ENCODE measurements around the gene CRYBB1. TPM values are rescaled to one million over a fixed set of nuclear protein-coding genes. Genes with fewer than 3 reads are reported as not detected.

CRYBB1 gene
- total RNA-seq, 1 experiment from 2014 or later, result not detected

DNA sequence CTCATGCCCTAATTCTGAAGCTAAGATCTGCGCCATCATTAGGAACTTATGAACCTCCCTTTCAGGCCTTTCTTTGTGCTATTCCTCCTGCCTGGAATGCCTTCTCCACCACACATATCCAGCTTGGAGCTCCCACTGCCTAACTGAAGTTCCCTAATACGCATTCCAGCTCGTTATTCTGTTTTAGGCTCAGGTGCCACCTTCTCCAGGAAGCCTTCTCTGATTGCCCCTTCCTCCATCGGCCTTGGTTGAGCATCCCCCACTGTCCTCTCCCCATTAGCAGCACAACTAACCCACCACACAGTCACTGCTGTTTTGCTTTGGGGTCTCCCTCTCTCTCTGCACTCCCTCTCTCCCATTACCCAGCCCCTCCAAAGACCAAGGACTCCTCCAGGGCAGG lies 5.2 kb downstream of the CRYBB1 start:
- no TSS peak for BruUV-seq (replicated peaks)
- Histone ChIP-seq H3K27ac (ENCODE audit: low read length) (no peak overlapping the region), H3K4me1 (ENCODE audit: control insufficient read depth, insufficient read depth, low read length) (no peaks in the 10 kb centered on the region), H3K4me3 (ENCODE audit: low read depth in 2 of 2, low read length in 2 of 2) (no peak overlapping the region), H3K27me3 (ENCODE audit: control insufficient read depth, insufficient read depth, low read length) (no peaks in the 10 kb centered on the region), H3K9me3 (ENCODE audit: control insufficient read depth, insufficient read depth, low read depth, low read length) (no peaks in the 10 kb centered on the region), H3K36me3 (ENCODE audit: control insufficient read depth, insufficient read depth, low read length) (no peaks in the 10 kb centered on the region)
- ChIA-PET CTCF (no interaction called here), POLR2A (no interaction called here)
- intact Hi-C loops (cut with micrococcal nuclease; ENCODE audit: unreplicated experiment), result no loop called here
- DNase-seq (ENCODE audit: low read depth, low spot score), result no peak
- no peak for TF ChIP-seq SIN3A (IDR thresholded peaks at IDR 0.05; ENCODE audit: borderline replicate concordance, insufficient read depth, low read depth, low read length)
- TF ChIP-seq POLR2AphosphoS5 (IDR thresholded peaks at IDR 0.05; ENCODE audit: low read depth, low read length), result no peak
- TF ChIP-seq, protein P1, sequence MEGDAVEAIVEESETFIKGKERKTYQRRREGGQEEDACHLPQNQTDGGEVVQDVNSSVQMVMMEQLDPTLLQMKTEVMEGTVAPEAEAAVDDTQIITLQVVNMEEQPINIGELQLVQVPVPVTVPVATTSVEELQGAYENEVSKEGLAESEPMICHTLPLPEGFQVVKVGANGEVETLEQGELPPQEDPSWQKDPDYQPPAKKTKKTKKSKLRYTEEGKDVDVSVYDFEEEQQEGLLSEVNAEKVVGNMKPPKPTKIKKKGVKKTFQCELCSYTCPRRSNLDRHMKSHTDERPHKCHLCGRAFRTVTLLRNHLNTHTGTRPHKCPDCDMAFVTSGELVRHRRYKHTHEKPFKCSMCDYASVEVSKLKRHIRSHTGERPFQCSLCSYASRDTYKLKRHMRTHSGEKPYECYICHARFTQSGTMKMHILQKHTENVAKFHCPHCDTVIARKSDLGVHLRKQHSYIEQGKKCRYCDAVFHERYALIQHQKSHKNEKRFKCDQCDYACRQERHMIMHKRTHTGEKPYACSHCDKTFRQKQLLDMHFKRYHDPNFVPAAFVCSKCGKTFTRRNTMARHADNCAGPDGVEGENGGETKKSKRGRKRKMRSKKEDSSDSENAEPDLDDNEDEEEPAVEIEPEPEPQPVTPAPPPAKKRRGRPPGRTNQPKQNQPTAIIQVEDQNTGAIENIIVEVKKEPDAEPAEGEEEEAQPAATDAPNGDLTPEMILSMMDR (IDR thresholded peaks at IDR 0.05), result no peak
- in situ Hi-C loops (cut with HindIII; ENCODE audit: low pct_unique_long_range_greater_than_20kb, low sequenced_read_pairs), result no loop called here
- ATAC-seq, result no peak

DNA sequence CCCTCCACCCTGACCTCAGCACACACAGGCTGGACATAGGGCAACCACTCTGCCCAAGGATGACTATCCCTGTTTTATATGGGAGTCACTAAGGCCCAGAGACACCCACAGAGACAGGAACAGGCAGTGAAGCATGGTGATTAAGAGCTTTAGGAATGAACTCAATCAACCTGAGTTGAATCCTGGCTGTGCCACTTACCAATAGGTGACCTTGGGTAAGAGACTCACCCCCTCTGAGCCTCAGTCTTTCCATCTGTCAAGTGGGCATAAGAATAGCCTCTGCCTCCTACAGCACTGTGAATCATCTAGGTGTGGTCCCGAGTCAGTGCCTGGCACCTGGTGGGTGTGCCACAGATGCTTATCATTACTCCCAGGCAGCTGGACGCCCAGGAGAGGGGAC lies 6.8 kb downstream of the CRYBB1 start:
- no peak overlapping the region for H3K27ac ChIP-seq (ENCODE audit: low read length)
- no peak for ATAC-seq
- CTCF ChIA-PET, result no interaction called here

More for the DNA sequence above, 6.8 kb downstream of the CRYBB1 start:
- H3K4me1 ChIP-seq (ENCODE audit: control insufficient read depth, insufficient read depth, low read length), result no peaks in the 10 kb centered on the region
- POLR2A ChIA-PET, result interaction anchor here (0.6 kb wide), 1 partner anchor 128 kb away, joined by 4 read pairs; the partner anchor contains the start of genes HPS4 and SRRD
- TF ChIP-seq, protein P2, sequence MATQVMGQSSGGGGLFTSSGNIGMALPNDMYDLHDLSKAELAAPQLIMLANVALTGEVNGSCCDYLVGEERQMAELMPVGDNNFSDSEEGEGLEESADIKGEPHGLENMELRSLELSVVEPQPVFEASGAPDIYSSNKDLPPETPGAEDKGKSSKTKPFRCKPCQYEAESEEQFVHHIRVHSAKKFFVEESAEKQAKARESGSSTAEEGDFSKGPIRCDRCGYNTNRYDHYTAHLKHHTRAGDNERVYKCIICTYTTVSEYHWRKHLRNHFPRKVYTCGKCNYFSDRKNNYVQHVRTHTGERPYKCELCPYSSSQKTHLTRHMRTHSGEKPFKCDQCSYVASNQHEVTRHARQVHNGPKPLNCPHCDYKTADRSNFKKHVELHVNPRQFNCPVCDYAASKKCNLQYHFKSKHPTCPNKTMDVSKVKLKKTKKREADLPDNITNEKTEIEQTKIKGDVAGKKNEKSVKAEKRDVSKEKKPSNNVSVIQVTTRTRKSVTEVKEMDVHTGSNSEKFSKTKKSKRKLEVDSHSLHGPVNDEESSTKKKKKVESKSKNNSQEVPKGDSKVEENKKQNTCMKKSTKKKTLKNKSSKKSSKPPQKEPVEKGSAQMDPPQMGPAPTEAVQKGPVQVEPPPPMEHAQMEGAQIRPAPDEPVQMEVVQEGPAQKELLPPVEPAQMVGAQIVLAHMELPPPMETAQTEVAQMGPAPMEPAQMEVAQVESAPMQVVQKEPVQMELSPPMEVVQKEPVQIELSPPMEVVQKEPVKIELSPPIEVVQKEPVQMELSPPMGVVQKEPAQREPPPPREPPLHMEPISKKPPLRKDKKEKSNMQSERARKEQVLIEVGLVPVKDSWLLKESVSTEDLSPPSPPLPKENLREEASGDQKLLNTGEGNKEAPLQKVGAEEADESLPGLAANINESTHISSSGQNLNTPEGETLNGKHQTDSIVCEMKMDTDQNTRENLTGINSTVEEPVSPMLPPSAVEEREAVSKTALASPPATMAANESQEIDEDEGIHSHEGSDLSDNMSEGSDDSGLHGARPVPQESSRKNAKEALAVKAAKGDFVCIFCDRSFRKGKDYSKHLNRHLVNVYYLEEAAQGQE (IDR thresholded peaks at IDR 0.05; ENCODE audit: insufficient read depth in 1 of 2, low read depth in 2 of 2, low read length in 1 of 2), result no peak
- TF ChIP-seq SIN3A (IDR thresholded peaks at IDR 0.05; ENCODE audit: borderline replicate concordance, insufficient read depth, low read depth, low read length), result no peak
- TF ChIP-seq TCF7L2 (IDR thresholded peaks at IDR 0.05; ENCODE audit: low read depth, low read length), result no peak
- TF ChIP-seq POLR2AphosphoS5 (IDR thresholded peaks at IDR 0.05; ENCODE audit: low read depth, low read length), result no peak
- TF ChIP-seq, protein P1 (IDR thresholded peaks at IDR 0.05), result no peak
- H3K9me3 ChIP-seq (ENCODE audit: control insufficient read depth, insufficient read depth, low read depth, low read length), result no peaks in the 10 kb centered on the region
- in situ Hi-C loops (cut with HindIII; ENCODE audit: low pct_unique_long_range_greater_than_20kb, low sequenced_read_pairs) (no loop called here), intact Hi-C loops (cut with micrococcal nuclease; ENCODE audit: unreplicated experiment) (no loop called here)
- H3K4me3 ChIP-seq (ENCODE audit: low read depth in 2 of 2, low read length in 2 of 2), result no peak overlapping the region
- H3K36me3 ChIP-seq (ENCODE audit: control insufficient read depth, insufficient read depth, low read length), result no peaks in the 10 kb centered on the region
- no peak for DNase-seq (ENCODE audit: low read depth, low spot score)
- no peaks in the 10 kb centered on the region for H3K27me3 ChIP-seq (ENCODE audit: control insufficient read depth, insufficient read depth, low read length)
- no TSS peak for BruUV-seq (replicated peaks)

All from Panc1 (cell line).